HFF-Myc (cell line): Measurements from ENCODE around the gene POLA1.
"Not testable (repeated sequence)": the region's sequence is repeated elsewhere in the genome, so short reads cannot be mapped to it uniquely, and the experiment has no call there.

Experiments used
- DNase-seq: peaks from one replicate; pipeline ENCODE4 v3.0.0-alpha.2; 2011; ENCODE audit warnings: low read depth; ENCODE audit errors: extremely low read depth
- H3K4me3 ChIP-seq: replicated peaks from 2 replicates; pipeline ENCODE4 v1.5.1; 2011; ENCODE audit warnings: low read depth, mild to moderate bottlenecking, control low read depth, low read length
- CTCF ChIP-seq: IDR thresholded peaks from 2 replicates; pipeline ENCODE4 v1.5.1; 2012; ENCODE audit warnings: mild to moderate bottlenecking, low read depth, low read length, control low read depth; ENCODE audit errors: missing control alignments

Gene POLA1

GRCh38 chrX:24651783-24652182 lies 41.9 kb upstream of the POLA1 start:
- no peak for DNase-seq
- TF ChIP-seq CTCF = no peak
- no peak overlapping the region for H3K4me3 ChIP-seq

- H3K4me3 ChIP-seq, DNase-seq: not testable (repeated sequence)
Observed at GRCh38 chrX:24655679-24656078, 38.0 kb upstream of the POLA1 start.

DNA sequence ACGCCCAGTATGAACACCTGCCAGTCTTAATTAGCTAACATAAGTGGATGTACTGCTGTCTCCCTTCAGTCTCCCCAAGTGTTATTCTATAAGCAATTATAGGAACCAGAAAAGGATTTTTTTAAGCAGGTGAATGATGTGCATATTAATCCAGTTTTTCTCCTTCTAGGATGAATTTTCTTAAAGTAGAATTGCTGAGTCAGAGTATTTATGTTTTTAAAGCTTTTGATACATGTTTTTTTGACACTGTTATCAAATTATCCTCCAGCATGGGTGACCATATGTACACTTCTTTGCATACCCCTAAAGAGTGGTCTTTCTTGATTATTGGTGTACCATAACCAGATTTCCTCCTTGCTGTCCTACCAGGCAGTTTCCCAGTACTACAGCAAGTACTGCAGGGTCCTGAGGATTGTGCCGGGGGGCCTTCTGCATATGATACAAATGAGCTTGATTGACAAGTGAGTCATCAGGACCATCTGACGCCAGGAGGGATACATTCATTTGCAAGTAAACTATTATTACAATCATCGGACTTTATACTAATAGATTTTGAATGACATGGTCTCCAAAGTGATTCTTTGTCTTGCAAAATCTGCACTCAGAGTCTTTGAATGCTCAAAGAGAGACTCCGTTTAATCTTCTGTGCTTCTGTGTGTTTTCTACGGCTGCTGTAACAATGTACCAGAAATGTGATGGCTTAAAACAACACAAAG lies 35.9 kb upstream of the POLA1 start:
- DNase-seq = no peak
- no peak for TF ChIP-seq CTCF
- no peak overlapping the region for H3K4me3 ChIP-seq

- H3K4me3 ChIP-seq = no peak overlapping the region
- no peak for DNase-seq
- TF ChIP-seq CTCF = no peak
Observed at GRCh38 chrX:24658421-24658820, 35.3 kb upstream of the POLA1 start.

- no peak overlapping the region for H3K4me3 ChIP-seq
- TF ChIP-seq CTCF = no peak
- no peak for DNase-seq
Observed at GRCh38 chrX:24659106-24659505, 34.6 kb upstream of the POLA1 start.

GRCh38 chrX:24659646-24660045 lies 34.1 kb upstream of the POLA1 start:
- no peak for DNase-seq
- H3K4me3 ChIP-seq = no peak overlapping the region
- TF ChIP-seq CTCF = no peak

GRCh38 chrX:24661292-24661691 lies 32.4 kb upstream of the POLA1 start:
- no peak for TF ChIP-seq CTCF
- DNase-seq = no peak
- H3K4me3 ChIP-seq = no peak overlapping the region
